Cerebellar cortex (tissue), 1 donor: ENCODE measurements around the gene ATP6V0D1.
A peak's percentile ranks its signal among the peaks of the same experiment; 100 is the strongest.

Experiments
- DNase-seq: peaks from one replicate; pipeline ENCODE4 v3.0.0-alpha.2; 2015; ENCODE audit warnings: low spot score

ATP6V0D1 gene

DNA sequence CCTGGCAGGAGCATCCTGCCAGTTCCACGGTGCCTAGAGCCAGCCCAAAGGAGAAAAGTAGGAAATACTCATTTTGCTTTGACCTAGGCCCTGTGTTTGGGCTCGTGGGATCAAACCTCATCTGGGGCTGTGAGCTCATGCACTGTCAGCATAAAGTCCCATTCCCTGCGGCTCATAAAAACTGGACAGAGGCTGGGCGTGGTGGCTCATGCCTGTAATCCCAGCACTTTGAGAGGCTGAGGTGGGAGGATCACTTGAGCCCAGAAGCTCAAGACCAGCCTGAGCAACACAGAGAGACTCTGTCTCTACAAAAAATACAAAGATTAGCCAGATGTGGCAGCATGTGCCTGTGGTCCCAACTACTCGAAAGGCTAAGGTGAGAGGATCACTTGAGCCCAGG is 17.9 kb downstream of the ATP6V0D1 start:
- DNase-seq = no peak

DNA sequence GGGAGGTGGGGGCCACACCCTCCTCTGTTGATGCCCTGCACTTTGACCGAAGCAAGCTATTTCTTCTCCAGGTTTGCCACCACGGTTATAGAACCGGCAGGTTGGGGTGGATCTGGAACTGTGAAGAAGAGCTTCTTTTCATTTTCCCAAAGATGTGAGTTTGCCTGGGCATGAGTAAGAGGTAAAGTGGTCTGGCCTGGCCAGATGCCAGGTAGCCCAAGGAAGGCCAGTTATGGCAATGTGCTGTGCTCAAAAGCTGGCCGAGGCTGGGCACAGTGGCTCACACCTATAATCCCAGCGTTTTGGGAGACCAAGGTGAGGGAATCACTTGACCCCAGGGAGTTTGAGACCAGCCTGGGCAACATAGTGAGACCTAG is 18.7 kb downstream of the ATP6V0D1 start:
- DNase-seq = no peak

DNA sequence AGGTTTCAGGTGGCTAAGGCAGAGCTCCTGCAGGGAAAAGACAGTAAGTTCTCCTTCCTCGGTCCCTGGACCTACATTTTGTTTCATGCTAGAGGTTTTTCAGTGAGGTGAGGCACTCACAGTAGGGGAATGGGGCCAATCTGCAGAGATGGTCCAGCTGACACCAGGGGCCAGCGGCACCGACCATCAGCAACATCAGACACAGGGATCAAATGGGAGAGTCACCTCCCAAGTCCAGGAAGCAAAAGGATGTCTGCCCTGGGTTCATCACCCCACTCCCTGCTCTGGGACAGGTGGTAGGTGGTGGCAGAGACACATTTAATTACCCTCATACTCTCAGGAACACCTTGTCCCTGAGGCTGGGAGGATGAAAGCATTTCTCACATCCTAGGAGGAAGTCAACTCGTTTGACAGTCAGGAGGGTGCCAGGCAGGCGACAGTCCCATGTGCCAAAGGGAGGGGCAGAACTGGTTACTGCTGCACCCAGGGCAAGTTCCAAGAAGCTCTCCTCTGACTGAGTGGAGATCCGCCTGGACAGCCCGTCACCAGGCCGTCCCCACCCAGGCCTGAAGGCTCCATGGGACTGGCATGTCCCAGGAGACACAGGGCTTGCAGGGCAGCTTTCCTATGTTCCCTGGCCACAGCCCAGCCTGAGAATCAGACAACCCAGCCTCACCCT is 19.2 kb downstream of the ATP6V0D1 start:
- DNase-seq = no peak

DNA sequence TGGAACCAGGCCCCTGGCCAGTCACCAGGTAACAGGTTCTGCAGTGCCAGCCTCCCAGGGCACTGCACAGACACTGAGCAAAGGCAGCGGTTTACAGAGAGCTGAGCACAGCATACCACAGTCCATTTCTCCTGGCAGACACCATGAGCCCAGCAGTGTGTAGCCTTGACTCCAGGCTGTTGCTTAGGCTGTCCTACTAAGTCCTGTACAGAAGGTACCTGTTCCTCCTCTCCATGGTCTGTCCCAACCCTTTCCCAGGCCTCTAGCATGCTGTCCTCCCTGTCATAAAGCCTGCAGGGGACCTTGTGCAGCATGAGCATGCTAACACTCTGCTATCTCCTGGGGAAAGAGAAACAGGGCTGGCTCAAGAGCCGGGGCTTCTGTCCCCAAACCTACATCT is 20.0 kb downstream of the ATP6V0D1 start:
- no peak for DNase-seq

DNA sequence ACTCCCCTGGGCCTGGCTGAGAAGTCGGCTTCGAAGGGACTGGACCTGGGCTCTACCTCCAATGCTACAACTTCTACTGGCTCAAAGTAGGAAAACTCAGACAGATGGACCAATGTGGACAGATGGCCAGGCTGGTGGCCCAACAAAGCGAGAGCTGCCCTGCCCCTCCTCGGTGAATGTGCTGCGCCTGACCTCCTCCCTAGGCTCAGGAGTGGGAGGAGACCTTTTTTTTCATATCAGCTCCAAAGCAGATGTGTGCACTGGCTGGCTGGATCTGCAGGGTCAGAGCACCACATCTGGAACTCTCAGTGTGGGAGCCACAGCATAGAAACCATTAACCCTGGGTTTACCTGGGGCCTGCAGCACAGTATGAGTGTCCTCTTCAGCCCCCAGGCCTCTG is 20.8 kb downstream of the ATP6V0D1 start:
- no peak for DNase-seq

- no peak for DNase-seq
These were observed 21.2 kb downstream of the ATP6V0D1 start for GRCh38 chr16:67459861-67460150.

- no peak for DNase-seq
These were observed 21.7 kb downstream of the ATP6V0D1 start for GRCh38 chr16:67459066-67459860.

- DNase-seq = no peak
These were observed 22.8 kb downstream of the ATP6V0D1 start for GRCh38 chr16:67458121-67458641.

DNA sequence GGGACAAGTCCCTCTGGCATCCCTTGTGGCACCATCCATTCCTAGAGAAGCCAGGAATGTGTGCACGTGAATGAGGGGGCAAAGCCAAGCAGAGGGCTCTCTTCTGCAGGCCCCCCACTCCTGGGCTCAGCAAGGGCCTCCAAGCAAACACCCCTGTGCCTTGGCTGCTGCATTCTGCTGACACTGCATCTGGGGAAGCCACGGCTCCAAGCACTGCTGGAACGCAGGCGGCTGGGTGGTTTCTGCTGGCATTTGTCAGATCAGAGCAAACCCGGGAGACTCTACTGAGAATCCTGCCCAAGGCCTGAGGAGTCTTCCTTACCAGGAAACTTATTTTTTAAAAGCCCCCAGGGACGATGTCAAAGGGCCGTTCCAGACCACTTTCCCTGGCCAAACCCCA is 23.3 kb downstream of the ATP6V0D1 start:
- DNase-seq = no peak

DNA sequence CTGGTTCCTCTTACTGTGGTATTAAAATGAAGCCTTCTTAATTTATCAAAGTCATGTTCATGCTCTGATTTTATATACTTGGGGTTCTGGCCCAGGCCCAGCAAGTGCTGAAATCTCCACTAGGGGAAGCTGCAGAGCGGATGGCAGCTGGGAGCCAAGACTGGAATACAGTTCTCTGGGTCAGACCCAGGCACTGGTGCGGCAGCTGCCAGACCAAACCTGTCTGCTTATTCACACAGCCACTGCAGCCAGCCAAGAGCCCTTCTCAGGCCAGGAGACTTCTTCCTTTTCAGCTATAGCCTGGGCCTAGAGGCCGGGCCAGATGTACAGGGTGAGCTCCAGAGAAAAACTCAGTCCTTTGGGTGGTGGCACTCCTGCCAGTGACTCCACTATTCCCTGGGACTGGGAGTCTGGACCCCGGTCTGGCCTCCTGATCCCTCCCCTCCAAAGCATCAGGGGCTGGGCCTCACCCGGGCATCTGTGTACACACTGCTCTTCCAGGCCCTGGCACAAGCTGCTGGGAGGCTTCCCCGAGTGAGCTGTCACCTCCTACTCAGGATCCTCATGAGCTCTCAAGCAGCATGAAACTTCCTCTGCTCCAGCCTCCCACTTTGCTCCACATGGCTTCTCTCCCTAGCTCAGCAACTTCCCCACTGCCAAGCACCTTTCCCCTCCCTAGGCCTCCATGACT is 24.4 kb downstream of the ATP6V0D1 start:
- peak; percentile 58 for DNase-seq

GRCh38 chr16:67454852-67455251 is 26.1 kb downstream of the ATP6V0D1 start:
- no peak for DNase-seq

DNA sequence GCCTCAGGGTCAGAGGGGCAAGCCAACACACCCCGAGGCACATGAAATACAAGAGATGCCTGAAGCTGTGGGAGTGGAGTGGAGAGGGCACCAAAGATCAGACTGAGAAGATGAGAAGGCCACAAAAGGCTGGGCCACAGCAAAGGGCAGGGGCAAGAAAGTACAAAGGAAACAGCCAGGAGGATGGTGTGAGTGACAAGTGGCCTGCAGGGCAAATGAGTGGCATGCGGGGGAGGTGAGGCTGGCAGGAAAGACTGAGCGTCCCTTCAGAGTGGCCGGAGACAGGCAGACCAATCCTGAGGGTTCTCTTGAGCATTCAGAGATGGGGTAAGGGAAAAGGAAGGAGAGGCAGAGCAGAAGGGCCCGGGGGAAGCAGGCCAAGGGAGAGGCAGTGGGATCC is 26.9 kb downstream of the ATP6V0D1 start:
- no peak for DNase-seq

DNA sequence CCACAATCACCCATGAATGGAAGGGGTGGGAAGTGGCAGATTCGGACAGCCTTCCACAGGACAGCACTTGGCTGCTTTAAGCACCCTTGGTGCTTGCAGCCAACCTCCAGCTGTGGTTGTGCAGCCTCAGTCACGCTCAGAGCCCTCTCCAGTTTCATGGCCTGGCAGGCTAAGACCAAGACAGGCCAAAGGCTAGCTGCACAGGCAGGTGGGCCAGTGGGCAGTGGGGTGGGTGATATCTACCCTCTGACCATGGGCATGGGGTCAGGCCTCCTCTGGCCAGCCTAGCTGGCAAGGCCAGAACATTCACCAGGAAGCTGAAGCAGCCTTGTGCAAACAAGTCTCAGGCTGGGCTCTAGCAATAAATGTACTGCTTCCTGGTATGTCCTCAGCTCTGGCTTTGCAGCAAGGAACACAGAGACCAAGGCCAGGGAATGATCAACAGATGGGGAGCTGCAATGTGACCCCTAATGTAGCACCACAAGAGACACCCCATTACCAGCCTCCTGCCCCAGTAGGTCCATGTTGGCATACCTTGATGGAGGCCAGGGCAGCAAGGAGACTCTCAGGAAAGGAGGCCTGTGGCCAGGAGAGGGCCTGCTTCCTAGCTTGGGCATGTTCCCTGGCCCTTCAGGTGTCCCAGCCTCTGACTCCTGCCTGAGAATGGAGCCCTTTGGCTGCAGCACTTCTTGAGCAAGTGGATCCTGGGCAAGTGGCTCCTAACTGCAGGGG is 29.1 kb downstream of the ATP6V0D1 start:
- DNase-seq = no peak

- no peak for DNase-seq
These were observed 29.8 kb downstream of the ATP6V0D1 start for GRCh38 chr16:67451061-67451703.

GRCh38 chr16:67449739-67450138 is 31.2 kb downstream of the ATP6V0D1 start:
- no peak for DNase-seq

DNA sequence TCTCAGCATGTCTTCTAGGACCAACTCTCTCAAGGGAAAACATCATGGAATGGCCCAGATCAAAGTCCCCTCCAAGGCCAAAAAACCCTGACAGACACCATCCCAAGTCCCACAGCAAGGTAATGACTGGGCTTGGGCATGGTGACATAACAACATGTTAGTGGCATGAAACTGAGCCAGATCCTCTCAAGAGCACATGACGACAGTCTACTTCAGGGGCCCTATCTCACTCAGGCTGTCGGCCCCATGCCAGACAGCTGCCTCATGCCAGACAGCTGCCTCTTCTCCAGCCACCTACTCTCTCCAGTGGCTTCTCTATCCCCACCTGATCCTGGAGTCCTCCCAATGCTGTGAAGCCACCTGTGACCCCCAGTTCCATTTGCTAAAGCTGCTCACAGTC is 31.6 kb downstream of the ATP6V0D1 start:
- no peak for DNase-seq

DNA sequence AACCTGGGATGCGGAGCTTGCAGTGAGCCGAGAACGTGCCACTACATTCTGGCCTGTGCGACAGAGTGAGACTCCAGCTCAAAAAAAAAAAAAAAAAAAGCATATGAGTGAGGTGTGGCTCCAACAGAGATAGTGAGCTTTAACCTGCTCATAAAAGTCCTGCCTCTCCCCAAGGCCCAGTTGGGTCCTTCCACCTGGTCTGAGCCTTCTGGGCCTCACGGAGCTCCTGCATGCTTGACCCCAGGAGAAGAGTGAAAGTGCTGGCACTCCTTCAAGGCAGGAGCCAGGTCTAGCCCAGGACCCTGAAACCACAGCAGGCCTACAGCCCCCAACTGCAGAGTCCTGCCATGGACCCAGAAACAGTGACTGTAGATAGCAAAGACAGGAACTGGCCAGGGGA is 32.4 kb downstream of the ATP6V0D1 start:
- DNase-seq = no peak

DNA sequence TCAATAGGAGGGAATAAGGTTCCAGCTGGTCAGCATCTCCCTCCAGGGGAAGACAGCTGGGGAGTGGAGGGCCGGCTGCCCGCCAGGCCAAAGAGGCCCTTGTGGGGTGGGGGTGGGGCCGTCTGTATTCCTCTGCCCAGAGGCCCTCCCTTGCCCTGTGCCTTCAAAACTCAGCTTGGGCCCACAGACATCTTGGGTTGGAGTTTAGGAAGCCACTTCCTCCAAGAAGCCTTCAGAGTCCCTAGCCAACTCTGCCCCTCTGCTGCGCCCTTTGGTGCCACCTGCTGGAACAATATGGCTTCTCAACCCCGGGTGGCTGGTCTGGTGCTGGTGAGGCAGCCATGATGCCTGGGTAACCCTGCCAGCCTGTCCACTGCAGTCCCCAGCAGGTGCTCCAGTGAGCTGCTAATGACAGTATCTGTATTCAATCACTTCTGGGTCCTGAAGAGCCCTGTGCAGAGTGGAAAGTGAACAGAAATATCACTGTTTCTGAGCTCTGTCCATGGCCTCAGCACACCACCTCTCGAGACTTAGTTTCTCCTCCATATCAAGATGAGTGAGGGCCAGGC is 33.4 kb downstream of the ATP6V0D1 start:
- no peak for DNase-seq

- DNase-seq = no peak
These were observed 33.9 kb downstream of the ATP6V0D1 start for GRCh38 chr16:67446968-67447507.

DNA sequence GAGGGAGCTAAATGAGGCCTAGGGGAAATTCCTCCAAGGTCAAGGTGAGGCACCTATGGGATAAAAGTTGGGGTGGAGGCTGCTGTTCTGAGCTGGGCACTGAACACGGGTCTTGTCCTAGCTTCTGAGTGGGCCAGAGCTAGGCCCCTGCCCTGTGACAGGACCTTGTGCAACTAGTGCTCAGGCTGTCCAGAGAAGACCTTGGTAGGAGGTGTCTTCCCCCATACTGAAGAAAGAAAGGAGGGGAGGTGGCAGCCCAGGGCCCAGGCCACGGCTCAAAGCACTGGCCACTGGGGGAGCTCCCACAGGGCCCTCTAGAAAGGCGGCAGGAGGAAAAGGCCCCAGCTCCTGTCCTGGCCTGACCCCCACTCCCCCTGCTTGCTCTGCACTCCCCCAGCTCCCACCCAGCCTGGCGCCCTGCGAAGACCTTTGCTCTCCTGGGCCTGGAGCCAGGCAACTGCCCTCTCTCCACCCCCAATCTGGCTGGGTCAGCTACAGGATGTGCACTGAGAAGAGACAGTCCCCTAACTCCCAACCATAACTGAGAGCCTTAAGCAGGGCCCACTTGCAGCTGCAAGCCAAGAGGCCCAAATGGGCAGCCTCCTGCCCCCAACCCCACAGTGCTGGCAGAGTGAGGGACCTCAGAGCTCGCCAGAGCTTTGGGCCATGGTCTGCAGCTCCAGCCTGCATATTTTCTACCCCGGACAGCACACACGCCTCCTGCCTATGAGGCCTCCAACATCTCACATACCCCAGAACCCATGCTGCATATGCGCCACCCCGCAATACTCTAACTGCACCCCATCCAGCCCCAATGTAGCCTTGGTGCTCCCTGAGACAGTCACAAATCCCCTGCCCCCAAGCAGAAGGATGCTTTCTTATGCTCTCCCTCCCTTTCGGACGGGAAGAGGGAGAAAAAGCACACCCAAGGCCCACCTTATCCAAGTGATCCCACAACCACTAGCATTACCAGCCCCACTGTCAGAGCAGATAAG is 34.7 kb downstream of the ATP6V0D1 start:
- DNase-seq = no peak
